IMR-90 (cell line): ENCODE results near the gene ROPN1B.

Experiments
- CHD1 ChIP-seq: IDR thresholded peaks from 2 replicates; pipeline ENCODE4 v1.6.1; 2012; ENCODE audit warnings: low read depth, low read length, improper control_type of control experiment
- FOS ChIP-seq: fragments of 150-350 bp; IDR thresholded peaks from 2 replicates; pipeline ENCODE4 v1.6.1; 2016; ENCODE audit warnings: low read depth, low read length
- MAFK ChIP-seq: IDR thresholded peaks from 2 replicates; pipeline ENCODE4 v1.6.1; 2012; ENCODE audit warnings: low read depth, low read length, improper control_type of control experiment
- MXI1 ChIP-seq: IDR thresholded peaks from 2 replicates; pipeline ENCODE4 v1.6.1; 2012; ENCODE audit warnings: low read depth, mild to moderate bottlenecking, low read length, moderate library complexity, borderline replicate concordance
- NFE2L2 ChIP-seq: fragments of 150-350 bp; IDR thresholded peaks from 2 replicates; pipeline ENCODE4 v1.6.1; 2016; ENCODE audit warnings: low read depth, mild to moderate bottlenecking, low read length
- POLR2A ChIP-seq: IDR thresholded peaks from 2 replicates; pipeline ENCODE4 v1.6.1; 2012; ENCODE audit warnings: mild to moderate bottlenecking, low read depth, low read length
- RAD21 ChIP-seq: IDR thresholded peaks from 2 replicates; pipeline ENCODE4 v1.6.1; 2012; ENCODE audit warnings: low read length, improper control_type of control experiment
- RFX5 ChIP-seq: IDR thresholded peaks from 2 replicates; pipeline ENCODE4 v1.8.0; 2012; ENCODE audit warnings: low read depth, mild to moderate bottlenecking, low read length, moderate library complexity
- SMC3 ChIP-seq: fragments of 150-350 bp; IDR thresholded peaks from 2 replicates; pipeline ENCODE4 v1.6.1; 2016; ENCODE audit warnings: low read depth, mild to moderate bottlenecking, antibody characterized with exemption, low read length, moderate library complexity
- TF ChIP-seq, protein P1 (sequence below): conservative IDR thresholded peaks from 2 replicates; pipeline ENCODE4 v1.5.1; 2012; ENCODE audit warnings: mild to moderate bottlenecking, low read depth, low read length, improper control_type of control experiment
- TF ChIP-seq, protein P2 (sequence below): fragments of 150-350 bp; IDR thresholded peaks from 2 replicates; pipeline ENCODE4 v1.6.1; 2016; ENCODE audit warnings: low read depth, mild to moderate bottlenecking, low read length, moderate library complexity, borderline replicate concordance
- TF ChIP-seq, protein P3 (sequence below): fragments of 150-350 bp; IDR thresholded peaks from 2 replicates; pipeline ENCODE4 v1.6.1; 2017; ENCODE audit warnings: mild to moderate bottlenecking, antibody characterized with exemption, low read length, low read depth

DNA sequence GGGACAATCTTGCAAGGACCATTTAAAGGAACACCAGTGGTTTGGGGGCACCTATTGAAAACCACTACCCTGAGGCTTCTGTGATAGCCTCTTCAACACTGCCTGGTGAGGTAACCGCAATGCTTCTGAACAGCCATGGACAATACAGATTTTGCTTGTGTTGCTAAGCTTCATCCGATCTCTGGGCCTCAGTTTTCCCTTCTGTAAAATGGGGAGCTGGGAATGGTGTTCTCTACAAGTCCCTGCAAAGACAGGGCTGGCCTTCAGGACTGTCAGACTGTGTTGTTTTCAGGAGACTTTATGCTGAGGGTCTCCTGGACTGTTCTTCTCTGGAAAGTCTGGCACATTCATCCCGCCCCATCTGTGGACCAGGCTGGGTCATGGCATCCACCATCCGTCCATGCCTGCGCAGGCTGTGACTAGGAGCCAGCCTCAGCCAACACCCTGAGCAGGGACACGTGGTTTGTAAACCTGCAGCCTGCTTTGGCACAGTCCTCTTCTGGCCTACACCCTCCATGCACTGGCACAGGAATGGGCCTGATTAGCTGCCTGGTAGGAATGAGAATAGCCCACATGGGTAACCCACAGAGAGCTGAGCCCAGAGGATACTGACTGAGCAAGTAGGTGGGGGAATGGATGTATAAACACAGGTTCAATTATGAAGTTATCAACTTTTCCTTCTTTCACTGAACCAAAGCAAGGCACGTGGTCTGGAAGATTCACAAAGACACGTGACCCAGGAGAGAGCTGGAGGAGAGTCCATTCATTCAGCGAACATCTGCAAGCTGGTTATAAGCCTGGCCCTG, 55.3 kb downstream of the ROPN1B start:
- TF ChIP-seq, protein P1, sequence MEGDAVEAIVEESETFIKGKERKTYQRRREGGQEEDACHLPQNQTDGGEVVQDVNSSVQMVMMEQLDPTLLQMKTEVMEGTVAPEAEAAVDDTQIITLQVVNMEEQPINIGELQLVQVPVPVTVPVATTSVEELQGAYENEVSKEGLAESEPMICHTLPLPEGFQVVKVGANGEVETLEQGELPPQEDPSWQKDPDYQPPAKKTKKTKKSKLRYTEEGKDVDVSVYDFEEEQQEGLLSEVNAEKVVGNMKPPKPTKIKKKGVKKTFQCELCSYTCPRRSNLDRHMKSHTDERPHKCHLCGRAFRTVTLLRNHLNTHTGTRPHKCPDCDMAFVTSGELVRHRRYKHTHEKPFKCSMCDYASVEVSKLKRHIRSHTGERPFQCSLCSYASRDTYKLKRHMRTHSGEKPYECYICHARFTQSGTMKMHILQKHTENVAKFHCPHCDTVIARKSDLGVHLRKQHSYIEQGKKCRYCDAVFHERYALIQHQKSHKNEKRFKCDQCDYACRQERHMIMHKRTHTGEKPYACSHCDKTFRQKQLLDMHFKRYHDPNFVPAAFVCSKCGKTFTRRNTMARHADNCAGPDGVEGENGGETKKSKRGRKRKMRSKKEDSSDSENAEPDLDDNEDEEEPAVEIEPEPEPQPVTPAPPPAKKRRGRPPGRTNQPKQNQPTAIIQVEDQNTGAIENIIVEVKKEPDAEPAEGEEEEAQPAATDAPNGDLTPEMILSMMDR: no peak
- TF ChIP-seq, protein P2, sequence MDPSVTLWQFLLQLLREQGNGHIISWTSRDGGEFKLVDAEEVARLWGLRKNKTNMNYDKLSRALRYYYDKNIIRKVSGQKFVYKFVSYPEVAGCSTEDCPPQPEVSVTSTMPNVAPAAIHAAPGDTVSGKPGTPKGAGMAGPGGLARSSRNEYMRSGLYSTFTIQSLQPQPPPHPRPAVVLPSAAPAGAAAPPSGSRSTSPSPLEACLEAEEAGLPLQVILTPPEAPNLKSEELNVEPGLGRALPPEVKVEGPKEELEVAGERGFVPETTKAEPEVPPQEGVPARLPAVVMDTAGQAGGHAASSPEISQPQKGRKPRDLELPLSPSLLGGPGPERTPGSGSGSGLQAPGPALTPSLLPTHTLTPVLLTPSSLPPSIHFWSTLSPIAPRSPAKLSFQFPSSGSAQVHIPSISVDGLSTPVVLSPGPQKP: no peak
- TF ChIP-seq MXI1: no peak
- no peak for TF ChIP-seq POLR2A
- TF ChIP-seq RFX5: no peak
- TF ChIP-seq FOS: no peak
- TF ChIP-seq, protein P3, sequence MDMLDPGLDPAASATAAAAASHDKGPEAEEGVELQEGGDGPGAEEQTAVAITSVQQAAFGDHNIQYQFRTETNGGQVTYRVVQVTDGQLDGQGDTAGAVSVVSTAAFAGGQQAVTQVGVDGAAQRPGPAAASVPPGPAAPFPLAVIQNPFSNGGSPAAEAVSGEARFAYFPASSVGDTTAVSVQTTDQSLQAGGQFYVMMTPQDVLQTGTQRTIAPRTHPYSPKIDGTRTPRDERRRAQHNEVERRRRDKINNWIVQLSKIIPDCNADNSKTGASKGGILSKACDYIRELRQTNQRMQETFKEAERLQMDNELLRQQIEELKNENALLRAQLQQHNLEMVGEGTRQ: no peak
- TF ChIP-seq RAD21: no peak
- TF ChIP-seq CHD1: no peak
- TF ChIP-seq MAFK: no peak
- TF ChIP-seq SMC3: no peak
- no peak for TF ChIP-seq NFE2L2
